Neuron (in vitro differentiated cells): Measurements from ENCODE around the gene RANBP1.

Experiments used
- H2AFZ ChIP-seq: one replicate; pipeline ENCODE4 v1.6.1; 2013; ENCODE audit warnings: low read depth, mild to moderate bottlenecking, inconsistent platforms, low read length, moderate library complexity
- H3K27me3 ChIP-seq: one replicate; pipeline ENCODE4 v1.6.1; 2013; ENCODE audit warnings: low read length; ENCODE audit not compliant: insufficient read depth
- H3K36me3 ChIP-seq: one replicate; pipeline ENCODE4 v1.6.1; 2013; ENCODE audit warnings: low read length; ENCODE audit not compliant: insufficient read depth
- H3K4me1 ChIP-seq: one replicate; pipeline ENCODE4 v1.6.1; 2013; ENCODE audit warnings: low read length; ENCODE audit not compliant: insufficient read depth
- H3K4me3 ChIP-seq: 2 replicates; pipeline ENCODE4 v1.5.1; 2013; ENCODE audit warnings: mild to moderate bottlenecking, low read length, moderate library complexity
- H3K9me3 ChIP-seq: one replicate; pipeline ENCODE4 v1.6.1; 2013; ENCODE audit warnings: low read length

Gene RANBP1

GRCh38 chr22:20137113-20137512 is 21.2 kb downstream of the RANBP1 start:
- Histone ChIP-seq H3K4me1 (peaks cover 18% of the 10 kb centered on the region), H3K4me3 (no peak overlapping the region), H3K36me3 (peaks cover 4% of the 10 kb centered on the region), H3K27me3 (no peaks in the 10 kb centered on the region), H2AFZ (no peak overlapping the region), H3K9me3 (no peaks in the 10 kb centered on the region)

GRCh38 chr22:20137671-20138416 is 21.9 kb downstream of the RANBP1 start:
- H3K27me3 ChIP-seq = no peaks in the 10 kb centered on the region
- no peak overlapping the region for H3K4me3 ChIP-seq
- peaks cover 11% of the 10 kb centered on the region for H3K4me1 ChIP-seq
- no peak overlapping the region for H2AFZ ChIP-seq
- H3K36me3 ChIP-seq = peaks cover 4% of the 10 kb centered on the region
- no peaks in the 10 kb centered on the region for H3K9me3 ChIP-seq

GRCh38 chr22:20138417-20138738 is 22.5 kb downstream of the RANBP1 start:
- H3K36me3 ChIP-seq = peaks cover 4% of the 10 kb centered on the region
- no peak overlapping the region for H2AFZ ChIP-seq
- no peak overlapping the region for H3K4me3 ChIP-seq
- H3K9me3 ChIP-seq = no peaks in the 10 kb centered on the region
- peaks cover 9% of the 10 kb centered on the region for H3K4me1 ChIP-seq
- H3K27me3 ChIP-seq = no peaks in the 10 kb centered on the region

- Histone ChIP-seq H2AFZ (no peak overlapping the region), H3K36me3 (peaks cover 4% of the 10 kb centered on the region), H3K4me3 (no peak overlapping the region), H3K9me3 (no peaks in the 10 kb centered on the region), H3K27me3 (no peaks in the 10 kb centered on the region), H3K4me1 (peaks cover 9% of the 10 kb centered on the region)
Measured at GRCh38 chr22:20138868-20139267, 23.0 kb downstream of the RANBP1 start.

- no peak overlapping the region for H3K4me3 ChIP-seq
- H3K4me1 ChIP-seq = peaks cover 9% of the 10 kb centered on the region
- no peaks in the 10 kb centered on the region for H3K27me3 ChIP-seq
- H2AFZ ChIP-seq = no peak overlapping the region
- no peaks in the 10 kb centered on the region for H3K9me3 ChIP-seq
- peaks cover 9% of the 10 kb centered on the region for H3K36me3 ChIP-seq
Measured at GRCh38 chr22:20139391-20140106, 23.6 kb downstream of the RANBP1 start.

- Histone ChIP-seq H3K36me3 (peaks cover 9% of the 10 kb centered on the region), H3K4me3 (no peak overlapping the region), H3K27me3 (no peaks in the 10 kb centered on the region), H3K9me3 (no peaks in the 10 kb centered on the region), H2AFZ (no peak overlapping the region), H3K4me1 (peaks cover 9% of the 10 kb centered on the region)
Measured at GRCh38 chr22:20140107-20140445, 24.2 kb downstream of the RANBP1 start.

GRCh38 chr22:20140521-20140964 is 24.6 kb downstream of the RANBP1 start:
- Histone ChIP-seq H3K9me3 (no peaks in the 10 kb centered on the region), H3K36me3 (peaks cover 12% of the 10 kb centered on the region), H3K27me3 (no peaks in the 10 kb centered on the region), H3K4me1 (peaks cover 11% of the 10 kb centered on the region), H2AFZ (no peak overlapping the region), H3K4me3 (no peak overlapping the region)

GRCh38 chr22:20141186-20142077 is 25.5 kb downstream of the RANBP1 start:
- Histone ChIP-seq H3K27me3 (no peaks in the 10 kb centered on the region), H3K9me3 (no peaks in the 10 kb centered on the region), H2AFZ (no peak overlapping the region), H3K4me3 (no peak overlapping the region), H3K4me1 (peaks cover 16% of the 10 kb centered on the region), H3K36me3 (peaks cover 14% of the 10 kb centered on the region)

GRCh38 chr22:20142711-20143621 is 27.1 kb downstream of the RANBP1 start:
- Histone ChIP-seq H2AFZ (no peak overlapping the region), H3K4me1 (peaks cover 16% of the 10 kb centered on the region), H3K4me3 (no peak overlapping the region), H3K27me3 (no peaks in the 10 kb centered on the region), H3K9me3 (no peaks in the 10 kb centered on the region), H3K36me3 (peaks cover 14% of the 10 kb centered on the region)

- peaks cover 16% of the 10 kb centered on the region for H3K4me1 ChIP-seq
- no peaks in the 10 kb centered on the region for H3K27me3 ChIP-seq
- no peaks in the 10 kb centered on the region for H3K9me3 ChIP-seq
- H2AFZ ChIP-seq = no peak overlapping the region
- peaks cover 14% of the 10 kb centered on the region for H3K36me3 ChIP-seq
- no peak overlapping the region for H3K4me3 ChIP-seq
Measured at GRCh38 chr22:20143883-20144665, 28.2 kb downstream of the RANBP1 start.

- H2AFZ ChIP-seq = no peak overlapping the region
- H3K9me3 ChIP-seq = no peaks in the 10 kb centered on the region
Measured at GRCh38 chr22:20145206-20145831, 29.4 kb downstream of the RANBP1 start.

More at GRCh38 chr22:20145206-20145831, 29.4 kb downstream of the RANBP1 start:
- Histone ChIP-seq H3K27me3 (no peaks in the 10 kb centered on the region), H3K4me1 (peaks cover 16% of the 10 kb centered on the region), H3K4me3 (no peak overlapping the region), H3K36me3 (peaks cover 10% of the 10 kb centered on the region)
